HepG2 (cell line): ENCODE measurements around the gene DMPK. TPM values are rescaled to one million over a fixed set of nuclear protein-coding genes. Genes with fewer than 3 reads are reported as not detected.

Experiments
- DDIT3 ChIP-seq: sonication (generic); formaldehyde crosslinking; IDR thresholded peaks from 2 replicates; pipeline ENCODE4 v1.4.0; 2020; ENCODE audit warnings: mild to moderate bottlenecking, missing genetic modification reagents
- FOXP4 ChIP-seq: sonication (generic); formaldehyde crosslinking; IDR thresholded peaks from 2 replicates; pipeline ENCODE4 v1.4.0; 2020; ENCODE audit warnings: missing genetic modification reagents
- GMEB1 ChIP-seq: sonication (generic); formaldehyde crosslinking; IDR thresholded peaks from 2 replicates; pipeline ENCODE4 v1.5.1; 2020; ENCODE audit warnings: missing genetic modification reagents, mild to moderate bottlenecking, borderline replicate concordance
- MAFG ChIP-seq: sonication (generic); formaldehyde crosslinking; IDR thresholded peaks from 2 replicates; pipeline ENCODE4 v1.5.1; 2020; ENCODE audit warnings: mild to moderate bottlenecking, missing genetic modification reagents
- MTF2 ChIP-seq: sonication (generic); formaldehyde crosslinking; IDR thresholded peaks from 2 replicates; pipeline ENCODE4 v1.5.0; 2020; ENCODE audit warnings: missing genetic modification reagents, borderline replicate concordance
- NBN ChIP-seq: fragments of 450-650 bp; conservative IDR thresholded peaks from 2 replicates; pipeline ENCODE4 v1.6.1; 2017
- NFAT5 ChIP-seq: sonication (generic); formaldehyde crosslinking; IDR thresholded peaks from 2 replicates; pipeline ENCODE4 v1.4.0; 2020; ENCODE audit warnings: missing genetic modification reagents
- NFKBIZ ChIP-seq: IDR thresholded peaks from 2 replicates; pipeline ENCODE4 v1.6.1; 2018; ENCODE audit warnings: missing genetic modification reagents, missing compliant biosample characterization
- RORA ChIP-seq: sonication (generic); formaldehyde crosslinking; IDR thresholded peaks from 2 replicates; pipeline ENCODE4 v1.5.0; 2020; ENCODE audit warnings: mild to moderate bottlenecking, missing genetic modification reagents, moderate library complexity
- SP4 ChIP-seq: sonication (generic); formaldehyde crosslinking; IDR thresholded peaks from 2 replicates; pipeline ENCODE4 v1.8.1; 2023; ENCODE audit warnings: mild to moderate bottlenecking, missing genetic modification reagents
- TOE1 ChIP-seq: sonication (generic); formaldehyde crosslinking; IDR thresholded peaks from 2 replicates; pipeline ENCODE4 v1.4.0; 2020; ENCODE audit warnings: mild to moderate bottlenecking, missing genetic modification reagents
- ZEB1 ChIP-seq: IDR thresholded peaks from 2 replicates; pipeline ENCODE4 v1.6.1; 2012; ENCODE audit warnings: mild to moderate bottlenecking, low read depth, inconsistent platforms; ENCODE audit not compliant: insufficient replicate concordance
- ZFP41 ChIP-seq: sonication (generic); formaldehyde crosslinking; IDR thresholded peaks from 2 replicates; pipeline ENCODE4 v1.4.0; 2020; ENCODE audit warnings: mild to moderate bottlenecking, missing genetic modification reagents, borderline replicate concordance
- ZNF44 ChIP-seq: sonication (generic); formaldehyde crosslinking; IDR thresholded peaks from 2 replicates; pipeline ENCODE4 v1.5.1; 2020; ENCODE audit warnings: mild to moderate bottlenecking, missing genetic modification reagents
- polyA plus RNA-seq, 8 experiments: library from polyadenylated mRNA; depleted of rRNA in 3 of 8; stranded (reverse) in 7 of 8; unstranded in 1 of 8; fragments of >200 nt; fragmentation: Illumina TruSeq in 4 of 8; extraction: Trizol in 4 of 8; gene quantifications; 2 replicates each; pipeline versions ENCODE4 v1.2.1 to v1.2.3, GENCODE V29; 2011 to 2016; ENCODE audit warnings: low read depth in 4 of 8, missing spikeins in 1 of 8, mixed read lengths in 1 of 8; ENCODE audit not compliant: insufficient read depth in 1 of 8
- total RNA-seq, 5 experiments: library from RNA; depleted of rRNA; stranded (reverse); fragments of >200 nt; fragmentation: Illumina TruSeq; extraction: Trizol; gene quantifications; 2 replicates each; pipeline ENCODE4 v1.2.3, GENCODE V29; 2016; ENCODE audit warnings: low read depth in 1 of 5
- TF ChIP-seq, protein P1 (sequence below): IDR thresholded peaks from 2 replicates; pipeline ENCODE4 v1.6.1; 2012; ENCODE audit warnings: inconsistent platforms
- TF ChIP-seq, protein P2 (sequence below): conservative IDR thresholded peaks from 2 replicates; pipeline ENCODE4 v1.6.1; 2018; ENCODE audit warnings: missing genetic modification reagents
- TF ChIP-seq, protein P3 (sequence below): sonication (generic); formaldehyde crosslinking; IDR thresholded peaks from 2 replicates; pipeline ENCODE4 v1.8.1; 2023; ENCODE audit warnings: mild to moderate bottlenecking, missing genetic modification reagents

Gene DMPK
- total and polyA plus RNA-seq, 2 of the 13 experiments (the other 11 are each of a cell fraction or from before 2014, with no cell fraction given): 5.3 to 8.8 TPM

DNA sequence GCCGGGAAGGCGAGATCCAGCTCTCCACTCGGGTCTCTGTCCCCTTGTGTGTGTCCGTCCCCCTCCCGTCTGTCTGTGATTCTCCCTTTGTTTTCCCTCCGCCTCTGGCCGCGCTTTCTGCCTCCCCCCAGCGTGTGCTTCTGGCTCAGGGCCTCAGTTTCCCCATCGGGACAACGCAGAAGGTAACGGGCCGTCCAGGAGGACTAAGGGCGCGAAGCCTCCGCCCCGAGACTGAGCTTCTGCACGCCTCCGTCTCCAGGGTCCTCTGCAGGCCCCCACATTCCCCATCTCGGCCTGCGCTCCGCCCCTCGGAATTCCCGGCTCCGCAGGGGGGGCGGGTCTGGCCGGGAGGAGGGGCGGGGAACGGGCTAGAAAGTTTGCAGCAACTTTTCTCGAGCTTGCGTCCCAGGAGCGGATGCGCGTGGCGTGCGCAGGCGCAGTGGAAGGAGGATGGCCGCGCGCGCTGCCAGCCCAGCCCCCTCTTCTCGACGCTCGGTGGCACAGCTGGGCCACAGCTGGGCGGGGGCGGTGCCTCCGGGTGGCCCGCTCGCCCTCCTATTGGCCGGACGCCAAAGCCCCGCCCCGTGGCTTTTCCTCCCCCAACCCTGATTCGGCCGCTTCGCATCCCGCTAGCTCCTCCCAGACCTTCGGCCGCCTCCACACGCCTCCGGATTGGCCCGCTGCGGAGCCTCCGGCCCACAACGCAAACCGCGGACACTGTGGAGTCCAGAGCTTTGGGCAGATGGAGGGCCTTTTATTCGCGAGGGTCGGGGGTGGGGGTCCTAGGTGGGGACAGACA, 13.1 kb downstream of the DMPK start, which contains the start of gene SIX5 (continued):
- no peak for TF ChIP-seq MTF2
- TF ChIP-seq ZEB1: no peak
- TF ChIP-seq ZNF44 (CRISPR knock-in tag): no peak
- no peak for TF ChIP-seq RORA (CRISPR knock-in tag)
- peak; percentile 95 for TF ChIP-seq SP4
- TF ChIP-seq FOXP4 (CRISPR knock-in tag): peak; percentile 67
- 0 out of 2 replicates have a peak, but pooled peaks have one; percentile 79 for TF ChIP-seq NFKBIZ
- TF ChIP-seq, protein P1, sequence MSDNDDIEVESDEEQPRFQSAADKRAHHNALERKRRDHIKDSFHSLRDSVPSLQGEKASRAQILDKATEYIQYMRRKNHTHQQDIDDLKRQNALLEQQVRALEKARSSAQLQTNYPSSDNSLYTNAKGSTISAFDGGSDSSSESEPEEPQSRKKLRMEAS: peak; percentile 90
- no peak for TF ChIP-seq MAFG
- TF ChIP-seq, protein P2, sequence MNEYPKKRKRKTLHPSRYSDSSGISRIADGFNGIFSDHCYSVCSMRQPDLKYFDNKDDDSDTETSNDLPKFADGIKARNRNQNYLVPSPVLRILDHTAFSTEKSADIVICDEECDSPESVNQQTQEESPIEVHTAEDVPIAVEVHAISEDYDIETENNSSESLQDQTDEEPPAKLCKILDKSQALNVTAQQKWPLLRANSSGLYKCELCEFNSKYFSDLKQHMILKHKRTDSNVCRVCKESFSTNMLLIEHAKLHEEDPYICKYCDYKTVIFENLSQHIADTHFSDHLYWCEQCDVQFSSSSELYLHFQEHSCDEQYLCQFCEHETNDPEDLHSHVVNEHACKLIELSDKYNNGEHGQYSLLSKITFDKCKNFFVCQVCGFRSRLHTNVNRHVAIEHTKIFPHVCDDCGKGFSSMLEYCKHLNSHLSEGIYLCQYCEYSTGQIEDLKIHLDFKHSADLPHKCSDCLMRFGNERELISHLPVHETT (CRISPR knock-in tag): no peak; the same call in 1 of the 2 replicates
- no peak for TF ChIP-seq NBN
- no peak for TF ChIP-seq DDIT3 (CRISPR knock-in tag)
- no peak for TF ChIP-seq ZFP41 (CRISPR knock-in tag)
- TF ChIP-seq GMEB1 (CRISPR knock-in tag): peak; percentile 91
- peak; percentile 62; the same call in 1 of the 2 replicates for TF ChIP-seq TOE1
- no peak for TF ChIP-seq NFAT5 (CRISPR knock-in tag)
- TF ChIP-seq, protein P3, sequence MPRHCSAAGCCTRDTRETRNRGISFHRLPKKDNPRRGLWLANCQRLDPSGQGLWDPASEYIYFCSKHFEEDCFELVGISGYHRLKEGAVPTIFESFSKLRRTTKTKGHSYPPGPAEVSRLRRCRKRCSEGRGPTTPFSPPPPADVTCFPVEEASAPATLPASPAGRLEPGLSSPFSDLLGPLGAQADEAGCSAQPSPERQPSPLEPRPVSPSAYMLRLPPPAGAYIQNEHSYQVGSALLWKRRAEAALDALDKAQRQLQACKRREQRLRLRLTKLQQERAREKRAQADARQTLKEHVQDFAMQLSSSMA (CRISPR knock-in tag): no peak; the same call in 1 of the 2 replicates
